SH-SY5Y (cell line): ENCODE results near the gene SOX6.

Source experiments
- GATA2 ChIP-seq: IDR thresholded peaks from 2 replicates; pipeline ENCODE4 v1.6.1; 2011; ENCODE audit warnings: mild to moderate bottlenecking, low read depth, low read length
- GATA3 ChIP-seq: IDR thresholded peaks from 2 replicates; pipeline ENCODE4 v1.6.1; 2011; ENCODE audit warnings: low read depth, mild to moderate bottlenecking, low read length, moderate library complexity

The SOX6 gene

DNA sequence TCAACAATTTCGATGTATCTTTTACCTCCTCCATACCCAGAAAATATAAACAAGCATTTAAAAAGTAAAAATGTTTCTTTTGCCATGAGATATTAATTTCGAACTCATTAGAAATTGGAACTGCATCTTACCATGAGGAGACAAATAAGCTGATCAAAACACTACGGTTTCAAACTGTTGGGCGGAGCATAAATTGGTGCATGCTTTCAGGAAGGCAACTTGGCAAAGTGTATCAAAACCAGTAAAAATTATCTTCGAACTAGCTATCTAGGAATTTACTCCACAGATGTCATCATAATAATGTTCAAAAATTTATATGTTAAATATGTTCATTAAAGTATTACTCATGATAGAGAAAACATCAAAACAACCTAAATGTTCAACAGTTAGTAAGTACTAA lies 21.4 kb upstream of the SOX6 start:
- TF ChIP-seq GATA3 (no peak), GATA2 (no peak)

DNA sequence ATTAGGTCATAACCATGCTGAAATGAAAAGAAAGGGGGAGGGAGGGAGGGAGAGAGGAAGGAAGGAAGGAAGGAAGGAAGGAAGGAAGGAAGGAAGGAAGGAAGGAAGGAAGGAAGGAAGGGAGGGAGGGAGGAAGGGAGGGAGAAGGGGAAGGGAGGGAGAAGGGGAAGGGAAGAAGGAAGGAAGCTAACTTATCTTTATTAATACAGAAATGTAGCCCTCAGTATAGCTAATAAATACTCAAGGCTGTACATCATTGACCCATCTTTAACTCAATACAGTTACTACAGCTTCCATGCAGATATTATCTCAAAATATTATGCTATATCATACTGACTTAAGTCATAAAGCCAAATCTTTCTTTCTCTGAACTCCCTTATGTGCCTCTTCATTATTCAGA lies 17.4 kb upstream of the SOX6 start:
- TF ChIP-seq GATA2 = no peak
- TF ChIP-seq GATA3 = no peak

DNA sequence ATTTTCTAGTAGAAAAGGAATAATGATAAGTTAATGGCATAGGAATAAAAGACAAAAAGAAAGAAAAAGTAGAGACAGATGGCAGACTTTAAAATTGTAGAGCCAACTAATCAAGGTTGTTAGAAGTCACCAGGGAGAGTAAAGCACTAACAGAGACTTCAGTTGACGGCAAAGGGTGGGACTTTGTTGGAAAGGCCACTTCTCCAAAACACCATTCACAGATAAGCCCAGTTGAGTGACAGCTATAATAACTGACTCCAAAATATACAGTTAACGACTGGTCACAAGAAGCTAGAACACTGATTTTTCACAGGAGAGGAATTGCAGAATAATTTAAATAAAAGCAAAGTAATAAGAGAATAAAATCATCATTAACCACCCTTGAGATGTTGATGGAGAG lies 16.0 kb upstream of the SOX6 start:
- TF ChIP-seq GATA2 (no peak), GATA3 (no peak)

DNA sequence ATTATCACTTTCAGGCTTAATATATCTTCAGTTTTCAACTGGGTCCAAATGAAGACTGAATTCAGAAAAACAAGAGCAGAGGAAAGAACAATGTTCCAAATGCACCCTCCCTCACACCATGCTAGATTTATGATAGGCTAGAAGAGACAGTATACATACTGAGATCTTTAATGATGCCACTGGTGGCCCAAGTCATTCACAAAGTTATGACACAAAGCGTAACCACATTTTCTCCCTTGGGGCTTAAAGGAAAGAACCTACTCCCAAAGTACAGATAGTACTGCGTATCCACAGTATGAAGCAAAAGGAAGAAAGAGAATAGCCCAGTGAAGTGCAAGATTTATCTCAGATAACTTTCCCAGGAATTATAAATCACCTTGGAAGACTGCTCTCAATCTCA lies 10.9 kb upstream of the SOX6 start:
- TF ChIP-seq GATA3 (no peak), GATA2 (no peak)

DNA sequence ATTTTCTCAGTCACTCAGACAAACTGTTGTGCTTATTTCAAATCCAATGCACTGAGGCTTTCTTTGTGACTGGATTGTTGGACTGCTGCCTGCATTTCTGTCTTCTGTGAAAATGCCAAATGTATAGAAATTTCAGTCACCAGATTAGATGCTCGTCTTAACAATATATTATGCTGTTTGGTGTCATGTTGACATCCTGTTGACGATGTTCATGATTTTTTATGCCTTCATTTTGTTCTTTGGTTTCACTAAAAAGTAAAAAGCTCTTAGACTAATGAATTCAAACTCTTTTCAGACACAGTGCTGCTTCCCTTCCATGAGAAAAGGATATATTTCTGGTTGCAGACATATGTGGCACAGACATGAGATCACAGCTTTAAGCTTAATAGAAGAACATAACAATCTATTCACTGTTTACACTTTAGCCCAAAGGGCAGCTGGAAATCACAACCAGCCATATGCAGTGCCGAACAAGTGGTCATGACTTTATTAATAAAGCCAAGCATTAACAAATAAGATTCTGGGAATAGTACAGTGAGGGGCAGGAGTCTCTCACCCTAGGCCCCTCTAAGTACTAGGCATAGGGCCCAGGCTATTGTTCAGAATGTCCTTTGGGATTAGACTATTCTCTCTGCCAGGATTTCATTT lies 9.4 kb upstream of the SOX6 start:
- TF ChIP-seq GATA3 (no peak), GATA2 (no peak)

DNA sequence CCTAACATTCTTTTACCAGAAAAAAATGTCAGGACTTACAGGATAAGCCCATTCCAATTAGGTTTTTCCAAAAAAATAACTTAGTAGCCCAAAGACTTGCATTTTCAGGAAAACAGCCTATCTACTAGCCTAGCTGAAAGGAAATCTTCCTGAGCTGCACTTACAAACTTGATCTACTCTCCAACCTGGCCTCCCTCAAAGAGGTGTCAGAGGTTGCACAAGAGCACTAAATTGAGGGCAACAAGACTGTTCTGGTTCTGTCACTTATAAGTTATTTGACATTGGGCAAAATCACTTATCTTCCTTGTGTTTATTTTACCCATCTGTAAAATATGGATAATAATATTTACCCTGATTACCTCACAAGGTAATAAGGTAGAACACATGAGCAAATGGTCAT lies 7.9 kb upstream of the SOX6 start:
- TF ChIP-seq GATA2 = no peak
- TF ChIP-seq GATA3 = no peak

DNA sequence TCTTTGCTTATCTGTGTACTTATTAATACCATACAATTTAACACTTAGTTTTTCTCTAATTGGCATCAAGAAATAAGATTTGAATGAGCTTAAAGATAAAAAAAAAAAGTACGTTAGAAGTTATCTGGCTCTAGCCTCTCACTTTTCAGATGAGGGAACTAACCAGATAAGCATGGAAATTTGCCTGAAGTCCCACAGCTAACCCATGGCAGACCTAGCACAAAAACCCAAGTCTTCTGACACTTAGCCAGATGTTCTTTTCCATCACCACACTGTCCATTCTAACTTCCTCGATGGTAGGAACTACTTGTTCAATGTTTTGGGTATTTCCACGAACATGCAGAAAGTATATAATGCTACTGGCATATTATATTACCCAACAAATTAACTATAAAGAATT lies 7.4 kb upstream of the SOX6 start:
- TF ChIP-seq GATA2 (no peak), GATA3 (no peak)

DNA sequence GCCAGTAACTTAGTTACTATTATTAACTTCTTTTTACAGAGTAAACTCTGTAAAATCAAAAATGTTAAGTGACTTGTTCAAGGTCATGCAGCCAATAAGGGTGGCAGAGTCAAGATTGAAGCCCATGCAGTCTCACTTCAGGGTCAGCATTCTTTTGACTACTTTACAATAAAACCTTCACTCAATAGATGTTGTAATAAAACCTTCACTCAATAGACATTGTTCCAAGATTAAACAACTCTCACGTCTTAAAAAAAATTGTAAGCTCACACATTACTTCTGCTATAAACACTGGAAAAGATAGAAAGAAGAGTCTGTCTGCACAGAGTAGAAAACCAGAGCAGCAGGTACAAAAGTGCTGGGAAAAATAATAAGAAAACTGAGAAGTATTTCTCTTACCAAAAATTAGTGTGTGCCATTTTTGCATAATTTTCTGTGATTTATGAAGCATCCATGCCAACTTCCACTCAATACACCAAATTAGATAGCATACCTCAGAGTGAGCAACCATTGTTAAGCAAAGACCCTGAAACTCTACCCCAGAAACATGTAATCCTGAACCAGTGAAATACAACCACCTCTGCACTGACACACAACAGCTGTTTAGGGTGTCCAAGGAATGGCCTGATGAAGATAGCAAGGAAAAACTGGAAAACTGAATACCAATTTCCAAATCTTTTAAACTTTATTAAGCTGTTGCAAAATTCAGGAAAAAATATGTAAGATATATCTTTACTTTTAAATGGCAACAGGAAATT lies 4.9 kb upstream of the SOX6 start:
- TF ChIP-seq GATA3 (no peak), GATA2 (no peak)

DNA sequence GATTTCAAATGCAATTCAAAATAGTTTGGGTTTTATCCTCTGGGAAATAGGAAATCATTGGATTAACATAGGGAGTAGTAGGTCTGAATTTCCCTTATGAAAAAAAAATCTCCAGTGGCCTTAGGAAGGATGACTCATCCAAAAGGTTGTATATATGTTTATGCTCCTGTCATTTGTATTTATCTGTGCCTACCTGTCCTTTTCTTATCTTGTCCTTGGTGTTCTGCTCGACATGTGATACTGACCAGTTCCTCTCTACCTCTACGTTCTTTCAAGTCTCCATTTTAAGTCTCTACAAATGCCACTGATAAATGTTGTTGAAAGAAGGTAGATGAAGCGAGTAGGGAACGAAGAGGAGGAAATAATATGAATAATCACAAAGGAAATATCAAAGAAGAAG lies 3.0 kb upstream of the SOX6 start:
- TF ChIP-seq GATA2 (no peak), GATA3 (no peak)

DNA sequence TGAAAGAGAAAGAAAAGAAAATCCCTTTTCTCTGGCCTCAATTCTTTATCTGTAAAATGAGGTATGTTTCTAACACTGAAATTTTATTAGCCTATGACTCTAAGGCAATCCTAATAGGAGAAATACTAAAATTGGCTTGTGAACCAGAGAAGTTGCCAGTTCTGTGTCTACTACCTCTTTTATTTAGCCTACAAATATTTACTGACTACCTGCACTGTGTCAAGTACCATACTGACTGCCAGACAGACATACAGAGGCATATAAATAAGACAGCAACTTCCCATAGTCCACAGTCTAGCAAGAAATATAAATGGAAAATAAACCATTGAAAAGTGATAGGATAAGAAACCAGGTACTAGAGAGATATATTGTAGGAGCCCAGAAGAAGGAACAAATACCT lies 2.4 kb upstream of the SOX6 start:
- TF ChIP-seq GATA2 (no peak), GATA3 (no peak)

DNA sequence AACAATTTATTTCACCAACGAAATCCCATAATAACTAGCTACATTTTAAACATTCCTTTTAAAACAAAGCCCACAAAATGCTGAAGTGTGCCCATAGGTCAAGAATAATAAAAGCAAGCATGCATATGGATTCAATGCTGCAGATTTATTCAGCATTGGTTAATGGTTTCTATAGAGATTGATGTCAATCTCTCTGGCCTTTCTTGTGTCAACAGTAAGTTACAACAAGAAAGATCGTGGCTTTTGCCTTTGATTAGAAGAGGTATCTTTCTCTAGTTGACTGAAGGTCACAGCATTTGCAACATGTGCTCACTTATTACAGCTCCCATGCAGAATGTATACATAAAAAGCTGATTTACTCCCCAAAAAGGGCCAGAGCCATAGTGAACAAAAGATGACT lies 1.4 kb upstream of the SOX6 start:
- TF ChIP-seq GATA3 = no peak

DNA sequence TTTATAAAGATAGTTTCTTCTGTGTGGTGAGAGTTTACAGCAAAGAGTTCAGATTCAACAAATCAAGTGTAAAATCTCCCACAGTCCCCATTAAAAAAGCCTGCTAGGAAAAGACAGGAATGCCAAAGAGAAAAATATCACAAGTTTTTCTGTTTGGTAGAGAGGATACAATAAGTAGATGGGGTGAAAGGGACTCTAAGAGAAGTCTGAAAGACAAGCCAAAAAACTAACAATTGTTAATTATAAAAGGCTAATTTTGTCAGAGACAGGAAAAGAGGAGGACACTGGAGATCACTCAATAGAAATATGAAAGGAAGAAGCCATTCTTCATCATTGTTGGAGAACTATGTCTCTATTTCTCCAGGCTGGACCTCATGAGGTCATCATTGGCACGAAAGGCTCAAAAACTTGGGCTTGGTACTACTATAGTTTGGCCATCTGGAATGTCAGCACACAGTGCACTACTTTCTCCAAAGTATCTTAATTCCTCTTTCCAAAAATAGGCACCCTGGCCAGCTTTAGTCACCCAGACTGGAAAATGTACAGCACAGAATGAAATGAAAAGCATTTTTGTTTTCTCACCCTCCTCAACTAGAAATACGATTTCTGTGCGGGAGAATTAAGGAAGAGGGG lies 531 bp upstream of the SOX6 start:
- TF ChIP-seq GATA2 (no peak), GATA3 (no peak)

DNA sequence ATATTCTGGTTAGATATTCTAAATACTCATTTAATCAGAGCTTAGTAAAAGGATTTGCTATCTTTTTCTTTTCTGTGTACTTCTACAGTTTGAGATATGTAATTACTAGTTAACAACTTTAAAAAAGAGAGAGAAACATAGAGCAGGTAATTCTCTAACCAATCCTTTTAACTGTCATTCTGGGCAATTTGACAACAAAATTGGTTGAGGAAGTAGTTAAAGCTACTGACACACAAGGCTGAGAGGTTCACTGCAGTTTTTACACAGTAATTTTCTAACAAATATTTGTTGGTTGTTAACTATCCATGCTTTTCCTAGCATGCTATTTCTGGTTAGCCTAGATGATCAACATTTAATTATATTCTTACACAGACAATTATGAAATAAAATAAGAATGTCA lies 3.6 kb downstream of the SOX6 start:
- TF ChIP-seq GATA3 = no peak

DNA sequence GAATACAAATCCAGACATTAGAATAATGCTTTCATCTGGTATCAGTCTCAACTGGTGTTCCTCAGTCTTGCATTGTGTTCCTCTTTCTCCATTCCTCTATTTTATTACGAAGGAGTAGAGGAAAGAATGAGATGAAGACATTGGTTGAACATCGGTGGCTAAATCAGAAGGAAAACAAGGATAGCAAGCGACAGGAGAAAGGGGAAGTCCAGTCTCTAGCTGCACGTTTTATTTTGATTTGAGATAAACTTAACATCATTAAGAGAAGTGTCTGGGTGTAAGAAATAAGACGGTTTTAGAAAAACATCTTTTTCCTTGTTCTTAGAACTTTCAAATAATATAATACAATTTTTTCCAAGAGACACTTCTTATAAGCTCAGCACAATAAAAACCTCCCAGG lies 6.2 kb downstream of the SOX6 start:
- TF ChIP-seq GATA2 = no peak
- TF ChIP-seq GATA3 = no peak

DNA sequence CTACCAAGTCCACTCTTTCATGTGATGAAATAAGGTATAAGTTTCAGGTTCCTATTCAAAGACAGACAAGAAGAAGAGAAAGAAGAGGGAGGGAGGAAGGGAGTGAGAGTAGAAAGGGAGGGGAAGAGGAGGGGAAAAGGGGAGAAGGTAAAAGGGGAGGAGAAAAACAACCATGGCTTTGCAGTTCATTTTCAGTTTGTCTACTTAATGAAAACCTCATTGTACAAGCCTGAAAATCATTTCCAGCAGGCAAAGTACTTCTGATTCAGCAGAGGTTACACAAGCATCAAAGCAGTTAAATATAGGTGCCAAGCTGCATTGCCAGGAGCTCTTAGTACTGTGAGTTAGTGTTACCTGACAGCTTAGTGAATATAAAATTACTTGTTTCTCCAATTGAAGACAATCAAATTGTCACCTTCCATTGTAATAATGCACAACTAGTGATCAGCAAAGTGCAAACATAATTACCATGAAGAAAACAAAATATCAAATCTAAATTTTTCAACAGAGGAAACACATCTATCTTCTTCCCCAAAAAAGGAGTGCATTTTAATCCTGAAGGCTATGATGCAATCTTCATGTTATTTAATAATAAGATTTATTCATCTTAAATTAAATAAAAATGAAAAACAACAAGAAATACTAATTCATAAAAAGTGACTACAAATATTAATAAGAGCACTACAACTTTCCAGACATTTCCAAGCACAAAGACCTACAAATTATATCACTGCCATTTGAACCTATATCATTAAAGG lies 8.2 kb downstream of the SOX6 start:
- TF ChIP-seq GATA3 (no peak), GATA2 (no peak)
